NCI-H345 treated with DMSO at 0.1 percent for 48 hours (cell line): Measurements from ENCODE around the gene ABHD10.

Experiments
- DNase-seq: peaks from one replicate; lab custom pipeline; 2025; ENCODE audit not compliant: unreplicated experiment; lab: John Stamatoyannopoulos, UW

Gene ABHD10

GRCh38 chr3:111999484-112000324 lies 20.9 kb downstream of the ABHD10 start:
- peak; percentile 6 for DNase-seq

- DNase-seq: no peak
These were observed 21.5 kb downstream of the ABHD10 start for GRCh38 chr3:112000367-112000771.

- peak; percentile 38 for DNase-seq
These were observed 22.1 kb downstream of the ABHD10 start for GRCh38 chr3:112000966-112001365.

- DNase-seq: no peak
These were observed 22.7 kb downstream of the ABHD10 start for GRCh38 chr3:112001526-112001925.

- DNase-seq: no peak
These were observed 23.5 kb downstream of the ABHD10 start for GRCh38 chr3:112002096-112002971.

GRCh38 chr3:112003321-112004080 lies 24.7 kb downstream of the ABHD10 start:
- DNase-seq: no peak

GRCh38 chr3:112004187-112004586 lies 25.4 kb downstream of the ABHD10 start:
- no peak for DNase-seq

GRCh38 chr3:112004669-112005068 lies 25.8 kb downstream of the ABHD10 start:
- DNase-seq: no peak

GRCh38 chr3:112005091-112005672 lies 26.4 kb downstream of the ABHD10 start:
- DNase-seq: no peak

- DNase-seq: no peak
These were observed 28.8 kb downstream of the ABHD10 start for GRCh38 chr3:112007633-112008032.

GRCh38 chr3:112009670-112010069 lies 30.8 kb downstream of the ABHD10 start:
- DNase-seq: no peak

- no peak for DNase-seq
These were observed 31.8 kb downstream of the ABHD10 start for GRCh38 chr3:112010636-112011035.

GRCh38 chr3:112011376-112011940 lies 32.6 kb downstream of the ABHD10 start:
- no peak for DNase-seq

- DNase-seq: no peak
These were observed 33.6 kb downstream of the ABHD10 start for GRCh38 chr3:112012205-112012992.

GRCh38 chr3:112013058-112013783 lies 34.4 kb downstream of the ABHD10 start:
- DNase-seq: no peak

GRCh38 chr3:112013784-112014143 lies 34.9 kb downstream of the ABHD10 start:
- DNase-seq: no peak

GRCh38 chr3:112017091-112017490 lies 38.3 kb downstream of the ABHD10 start:
- DNase-seq: no peak

GRCh38 chr3:112018712-112019111 lies 39.9 kb downstream of the ABHD10 start:
- DNase-seq: no peak

GRCh38 chr3:112019716-112020115 lies 40.9 kb downstream of the ABHD10 start:
- DNase-seq: no peak
